ENCODE measurements around the gene TEX51. TPM values are rescaled to one million over a fixed set of nuclear protein-coding genes. Genes with fewer than 3 reads are reported as not detected.

The TEX51 gene
- total RNA-seq, 2 experiments from 2014 or later, result not detected

GRCh38 chr2:126949775-126950174 lies 51.1 kb downstream of the TEX51 start:
- H3K4me3 Mint-ChIP-seq, result no peak overlapping the region
- ATAC-seq, result no peak
- ChIA-PET POLR2A (no interaction called here), CTCF (no interaction called here)
- no peaks in the 10 kb centered on the region for H3K4me1 Mint-ChIP-seq (ENCODE audit: low read depth)
- no peaks in the 10 kb centered on the region for H3K36me3 Mint-ChIP-seq (ENCODE audit: low read depth)
- no peak for DNase-seq
- peaks cover 2% of the 10 kb centered on the region for H3K27me3 Mint-ChIP-seq (ENCODE audit: low read depth)
- no peak overlapping the region for H3K27ac Mint-ChIP-seq
- H3K9me3 Mint-ChIP-seq (ENCODE audit: insufficient read depth), result no peaks in the 10 kb centered on the region

GRCh38 chr2:126950504-126950903 lies 51.8 kb downstream of the TEX51 start:
- CTCF ChIA-PET, result no interaction called here
- Mint-ChIP-seq H3K4me1 (ENCODE audit: low read depth) (no peaks in the 10 kb centered on the region), H3K27me3 (ENCODE audit: low read depth) (peaks cover 2% of the 10 kb centered on the region), H3K4me3 (no peak overlapping the region), H3K27ac (no peak overlapping the region), H3K36me3 (ENCODE audit: low read depth) (no peaks in the 10 kb centered on the region), H3K9me3 (ENCODE audit: insufficient read depth) (no peaks in the 10 kb centered on the region)
- POLR2A ChIA-PET, result no interaction called here
- no peak for DNase-seq
- ATAC-seq, result no peak

Other genes starting within 250 kb of the TEX51 start
- gene GYPC, start 242.7 kb upstream of the TEX51 start, total RNA-seq, result 100 to 1,000 TPM; 163 to 168 TPM
- 100 to 1,000 TPM; 125 to 127 TPM for gene BIN1, start 208.3 kb downstream of the TEX51 start, total RNA-seq

Measured in activated CD8-positive, alpha-beta T cell treated with anti-CD3 and anti-CD28 coated beads, Interleukin-2, amount 10 ng/mL, durations not matched to agents 7 days and 5 days (primary cell).